ENCODE measurements around the gene C18orf63.
A peak's percentile ranks its signal among the peaks of the same experiment; 100 is the strongest.

Gene C18orf63

GRCh38 chr18:74288730-74289129 lies 26.9 kb upstream of the C18orf63 start:
- no peak for DNase-seq (ENCODE audit: low read depth)
- TF ChIP-seq MAX (IDR thresholded peaks at IDR 0.05; ENCODE audit: low read depth, low read length) = no peak
- no peak for TF ChIP-seq POLR2A (IDR thresholded peaks at IDR 0.05; ENCODE audit: extremely low read depth, insufficient read length)
- no peak for TF ChIP-seq MYC (IDR thresholded peaks at IDR 0.05; ENCODE audit: low read depth, low read length)
- TF ChIP-seq CTCF (IDR thresholded peaks at IDR 0.05; ENCODE audit: low read depth, low read length) = no peak

GRCh38 chr18:74289137-74289536 lies 26.5 kb upstream of the C18orf63 start:
- TF ChIP-seq MYC (IDR thresholded peaks at IDR 0.05; ENCODE audit: low read depth, low read length) (no peak), MAX (IDR thresholded peaks at IDR 0.05; ENCODE audit: low read depth, low read length) (no peak), CTCF (IDR thresholded peaks at IDR 0.05; ENCODE audit: low read depth, low read length) (no peak), POLR2A (IDR thresholded peaks at IDR 0.05; ENCODE audit: extremely low read depth, insufficient read length) (no peak)
- DNase-seq (ENCODE audit: low read depth) = peak; percentile 5
- H3K4me3 ChIP-seq (ENCODE audit: low read depth, low read length) = no peak overlapping the region

More at GRCh38 chr18:74288730-74289129, 26.9 kb upstream of the C18orf63 start:
- H3K4me3 ChIP-seq (ENCODE audit: low read depth, low read length) = no peak overlapping the region

DNA sequence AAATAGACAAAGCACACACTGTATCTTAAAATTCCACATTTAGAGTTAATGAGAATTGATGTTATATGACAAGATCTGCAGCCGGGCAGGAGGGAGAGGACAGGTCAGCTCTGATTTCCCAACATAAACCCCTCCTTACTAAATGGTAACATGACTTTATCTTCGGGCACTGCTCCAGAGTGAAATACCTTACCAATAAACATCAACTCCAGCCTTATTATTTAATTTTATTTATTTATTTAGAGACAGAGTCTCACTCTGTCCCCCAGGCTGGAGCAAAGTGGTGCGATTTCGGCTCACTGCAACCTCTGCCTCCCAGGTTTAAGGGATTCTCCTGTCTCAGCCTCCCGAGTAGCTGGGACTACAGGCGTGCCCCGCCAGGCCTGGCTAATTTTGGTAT lies 25.6 kb upstream of the C18orf63 start:
- no peak for TF ChIP-seq MYC (IDR thresholded peaks at IDR 0.05; ENCODE audit: low read depth, low read length)
- no peak for TF ChIP-seq MAX (IDR thresholded peaks at IDR 0.05; ENCODE audit: low read depth, low read length)
- TF ChIP-seq CTCF (IDR thresholded peaks at IDR 0.05; ENCODE audit: low read depth, low read length) = no peak
- no peak for TF ChIP-seq POLR2A (IDR thresholded peaks at IDR 0.05; ENCODE audit: extremely low read depth, insufficient read length)
- no peak for DNase-seq (ENCODE audit: low read depth)
- H3K4me3 ChIP-seq (ENCODE audit: low read depth, low read length) = no peak overlapping the region

- TF ChIP-seq MYC (IDR thresholded peaks at IDR 0.05; ENCODE audit: low read depth, low read length) = no peak
- peak overlapping the region; percentile 85 for H3K4me3 ChIP-seq (ENCODE audit: low read depth, low read length)
- peak; percentile 8 for DNase-seq (ENCODE audit: low read depth)
Observed at GRCh38 chr18:74290794-74291471, 24.7 kb upstream of the C18orf63 start.

GRCh38 chr18:74291472-74291770 lies 24.2 kb upstream of the C18orf63 start:
- DNase-seq (ENCODE audit: low read depth) = no peak
- peak overlapping the region; percentile 85 for H3K4me3 ChIP-seq (ENCODE audit: low read depth, low read length)
- TF ChIP-seq MAX (IDR thresholded peaks at IDR 0.05; ENCODE audit: low read depth, low read length) = no peak
- no peak for TF ChIP-seq CTCF (IDR thresholded peaks at IDR 0.05; ENCODE audit: low read depth, low read length)
- TF ChIP-seq POLR2A (IDR thresholded peaks at IDR 0.05; ENCODE audit: extremely low read depth, insufficient read length) = no peak
- TF ChIP-seq MYC (IDR thresholded peaks at IDR 0.05; ENCODE audit: low read depth, low read length) = no peak

GRCh38 chr18:74291771-74292540 lies 23.7 kb upstream of the C18orf63 start, which contains the start of gene CYB5A:
Gene CYB5A, minus strand, starts transcription at chr18:74291963. Its CDS starts 88 bp downstream, at chr18:74291875.
- H3K4me3 ChIP-seq (ENCODE audit: low read depth, low read length) = peak within 1 kb of the TSS; percentile 85
- peak; percentile 95 for DNase-seq (ENCODE audit: low read depth)
- TF ChIP-seq CTCF (IDR thresholded peaks at IDR 0.05; ENCODE audit: low read depth, low read length) = no peak
- peak; percentile 63 for TF ChIP-seq POLR2A (IDR thresholded peaks at IDR 0.05; ENCODE audit: extremely low read depth, insufficient read length)

All from NB4 (cell line).